Fibroblast of the aortic adventitia (primary cell): ENCODE measurements around the gene TSPAN6. TPM values are rescaled to one million over a fixed set of nuclear protein-coding genes. Genes with fewer than 3 reads are reported as not detected.

Source experiments
- DNase-seq: peaks from one replicate; pipeline ENCODE4 v3.0.0-alpha.2; 2010; ENCODE audit warnings: low read depth
- H3K4me3 ChIP-seq: 2 replicates; pipeline ENCODE4 v1.5.1; 2011; ENCODE audit warnings: low read depth, mild to moderate bottlenecking, control low read depth, low read length, moderate library complexity
- CTCF ChIP-seq: IDR thresholded peaks from 2 replicates; pipeline ENCODE4 v1.5.1; 2011; ENCODE audit warnings: mild to moderate bottlenecking, low read length, control low read depth, inconsistent platforms; ENCODE audit not compliant: insufficient read depth
- total RNA-seq: library from RNA; depleted of rRNA; stranded (reverse); fragments of >200 nt; gene quantifications from 2 replicates; pipeline ENCODE4 v1.2.3, GENCODE V29; 2012; ENCODE audit warnings: low replicate concordance

The TSPAN6 gene
- total RNA-seq, 1 donor: 32.5 TPM

DNA sequence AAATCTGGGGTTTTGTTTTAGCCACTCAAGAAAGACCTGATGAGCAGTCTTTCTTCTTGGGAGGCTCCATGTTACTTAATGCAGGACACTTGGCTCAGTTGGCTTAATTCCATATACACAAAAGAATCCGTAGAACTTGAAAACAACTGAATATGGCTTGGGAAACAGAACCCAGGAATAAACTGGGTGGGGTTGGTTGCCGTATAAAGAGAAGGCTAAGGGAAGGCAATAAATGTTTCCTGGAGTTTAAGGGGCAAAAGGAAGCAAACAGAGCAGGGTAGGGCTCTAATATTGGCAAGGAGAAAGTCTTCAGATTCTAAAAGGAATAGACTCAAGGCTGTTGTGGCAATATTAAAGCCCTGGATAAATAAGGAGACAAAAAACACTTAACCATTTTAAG is 43.5 kb downstream of the TSPAN6 start:
- no peak for TF ChIP-seq CTCF
- no peak overlapping the region for H3K4me3 ChIP-seq
- DNase-seq: no peak

- TF ChIP-seq CTCF: no peak
- no peak overlapping the region for H3K4me3 ChIP-seq
- DNase-seq: no peak
Measured at GRCh38 chrX:100591256-100592051, 45.2 kb downstream of the TSPAN6 start.

GRCh38 chrX:100587861-100588260 is 48.7 kb downstream of the TSPAN6 start:
- no peak overlapping the region for H3K4me3 ChIP-seq
- DNase-seq: no peak
- no peak for TF ChIP-seq CTCF

DNA sequence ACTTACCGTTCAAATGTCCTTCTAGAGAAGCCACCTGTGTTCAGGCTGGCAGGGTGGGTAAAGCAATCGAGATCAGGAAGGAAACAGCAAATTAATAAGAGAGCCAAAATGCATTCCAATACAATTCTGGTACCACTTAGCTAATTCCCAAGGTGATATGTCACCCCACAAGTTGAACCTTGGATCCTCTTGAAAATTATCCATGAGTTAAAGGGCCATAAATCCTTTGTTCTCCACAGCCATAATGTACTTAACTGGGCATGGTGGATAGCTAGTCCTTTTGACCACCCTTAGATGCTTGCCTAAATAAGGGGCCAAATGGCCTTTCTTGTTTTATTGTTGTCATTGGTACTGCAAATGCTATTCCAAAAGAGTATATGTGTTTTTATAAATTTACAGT is 49.9 kb downstream of the TSPAN6 start:
- DNase-seq: no peak
- H3K4me3 ChIP-seq: no peak overlapping the region
- TF ChIP-seq CTCF: no peak

DNA sequence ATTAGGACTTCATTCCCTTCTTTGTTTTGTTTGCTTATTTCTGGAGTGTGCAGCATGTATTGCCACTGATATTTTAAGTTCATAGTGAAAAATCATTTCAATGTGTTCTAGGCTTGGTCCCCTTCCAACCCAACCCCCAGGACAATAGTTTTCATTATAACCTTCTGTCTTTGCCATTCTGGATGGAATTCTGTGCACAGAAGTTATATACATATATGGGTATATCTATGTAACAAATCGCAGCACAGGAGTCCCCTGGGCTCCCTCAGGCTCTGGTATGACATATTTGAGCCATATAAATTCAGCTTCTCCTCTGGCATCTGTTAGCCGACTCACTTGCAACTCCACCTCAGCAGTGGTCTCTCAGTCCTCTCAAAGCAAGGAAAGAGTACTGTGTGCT is 52.0 kb downstream of the TSPAN6 start, which contains the start of gene TNMD:
TNMD (plus strand) TSS at position 326 of the 400 bp plus-strand sequence. CDS start 83 bp downstream, outside the sequence.
- no peak for DNase-seq
- no peak within 1 kb of the TSS for H3K4me3 ChIP-seq
- TF ChIP-seq CTCF: no peak

Other genes starting within 250 kb of the TSPAN6 start
- 0.09 TPM in 1 of 2 replicates, not detected in the other for gene PCDH19, start 226.5 kb downstream of the TSPAN6 start, total RNA-seq
- 0.90 TPM in 1 of 2 replicates, not detected in the other for gene TNMD, start 51.9 kb downstream of the TSPAN6 start, total RNA-seq
- gene SRPX2, start 7.4 kb upstream of the TSPAN6 start, total RNA-seq: 22.0 and 26.8 TPM in 2 replicates
- gene SYTL4, start 95.3 kb upstream of the TSPAN6 start, total RNA-seq: 5.1 and 38.7 TPM in 2 replicates
- 12.5 and 22.3 TPM in 2 replicates for gene CSTF2, start 183.6 kb upstream of the TSPAN6 start, total RNA-seq
- not detected in 2 replicates for gene NOX1, start 237.6 kb upstream of the TSPAN6 start, total RNA-seq